GM18517 (cell line): ENCODE results near the gene CST9L.
"Not testable (repeated sequence)": the region's sequence is repeated elsewhere in the genome, so short reads cannot be mapped to it uniquely, and the experiment has no call there.

Source experiments
- ATAC-seq: cut with Tn5 transposase; IDR thresholded peaks from one replicate; pipeline ENCODE4 v1.9.1; 2021; ENCODE audit warnings: mild to moderate bottlenecking, moderate library complexity; ENCODE audit not compliant: unreplicated experiment

Gene CST9L

DNA sequence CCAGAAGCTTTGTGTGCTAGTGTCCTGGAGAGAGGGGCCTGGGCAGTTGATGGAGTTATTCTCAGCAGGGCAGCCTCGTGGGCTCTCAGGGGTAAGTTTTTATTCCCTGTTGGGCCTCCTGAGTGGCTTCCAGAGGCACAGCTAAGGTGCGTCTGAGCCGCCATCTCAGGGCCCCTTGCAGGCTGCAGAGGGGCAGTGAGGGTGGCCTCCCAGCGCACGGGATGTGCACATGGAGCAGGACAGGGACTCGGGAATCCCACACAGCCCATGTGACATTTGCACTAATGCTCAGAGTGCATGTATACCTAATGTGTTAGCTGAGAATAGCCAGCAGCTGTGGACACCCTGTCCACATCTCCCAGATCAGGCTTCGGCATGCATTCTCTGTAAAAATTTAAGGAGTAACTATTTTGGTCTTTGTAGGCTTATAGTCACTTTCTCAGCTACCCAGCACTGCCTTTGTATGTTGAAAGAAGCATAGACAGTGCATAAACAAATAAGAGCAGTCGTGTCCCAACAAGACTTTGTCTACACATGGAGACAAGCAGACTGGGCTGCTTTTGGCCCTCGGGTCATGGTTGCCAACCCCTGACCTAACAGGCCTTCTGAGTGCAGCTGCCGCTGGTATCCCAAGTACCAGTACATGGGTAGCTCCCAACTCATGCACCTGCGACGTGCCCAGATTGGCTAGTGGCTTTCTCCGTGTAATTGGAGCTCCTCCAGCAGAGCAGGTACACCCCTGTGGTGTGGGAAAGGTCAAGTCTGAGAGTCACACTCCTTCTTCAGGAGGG lies 18.6 kb upstream of the CST9L start:
- no peak for ATAC-seq

DNA sequence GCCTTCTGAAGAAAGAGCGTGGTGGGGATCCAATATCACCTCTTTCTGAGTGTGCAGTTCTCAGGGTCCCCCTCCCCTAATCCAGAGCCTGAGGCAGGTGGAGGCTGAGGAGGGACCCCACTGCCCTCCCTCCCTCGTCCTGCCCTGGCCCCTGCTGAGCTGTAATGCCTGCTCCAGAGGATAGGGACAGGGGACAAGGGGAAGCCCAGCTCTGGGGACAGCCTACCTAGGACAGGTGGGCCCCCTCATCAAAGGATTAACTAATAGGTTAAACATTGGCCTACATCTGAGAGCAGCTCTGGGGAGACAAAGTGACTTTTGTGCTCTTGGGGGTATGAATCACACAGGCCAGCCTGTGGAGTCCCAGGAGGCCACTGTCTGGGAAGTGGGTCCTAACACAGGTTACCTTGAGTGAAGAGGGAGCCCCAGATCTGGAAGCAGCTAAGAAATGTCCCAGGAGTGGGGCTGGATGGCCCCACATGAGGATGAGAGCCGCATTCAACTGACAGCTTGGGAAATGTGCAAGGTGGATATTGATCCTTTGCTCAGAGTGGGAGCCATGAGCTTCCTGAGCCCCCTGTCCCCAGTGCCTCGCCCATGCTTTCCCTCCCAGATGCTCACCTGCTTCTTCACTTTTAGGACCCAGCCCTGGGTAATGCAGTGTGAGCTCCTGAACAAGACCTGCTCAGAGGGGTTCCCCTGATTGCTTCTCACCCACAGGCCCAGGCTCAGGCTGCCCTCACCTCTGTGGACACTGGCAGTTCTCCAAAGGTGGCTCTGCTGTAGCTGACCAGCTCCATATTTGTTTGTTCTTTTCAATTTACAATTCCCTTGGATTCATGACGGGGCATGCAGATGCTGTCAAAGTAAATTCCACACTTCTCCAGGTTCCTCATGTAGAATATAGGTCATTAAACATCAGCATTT lies 17.8 kb upstream of the CST9L start:
- ATAC-seq, result no peak

DNA sequence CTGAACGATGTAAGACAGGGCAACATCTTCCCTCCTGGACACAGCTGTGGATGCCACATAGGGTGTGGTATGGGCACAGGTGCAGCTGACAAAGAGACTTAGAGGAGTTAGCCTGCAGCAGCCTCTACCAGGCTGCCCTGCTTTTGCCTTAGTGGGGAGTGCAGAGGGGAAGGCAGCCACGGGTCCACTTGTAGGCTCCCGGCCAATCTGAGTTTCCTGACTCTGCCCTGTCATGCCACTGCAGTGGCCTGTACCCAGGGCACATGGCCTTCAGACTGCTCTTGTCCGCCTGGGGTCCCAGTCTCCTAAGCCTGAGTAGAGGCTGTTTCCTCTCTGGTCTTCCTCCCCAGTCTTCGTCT lies 17.1 kb upstream of the CST9L start:
- no peak for ATAC-seq

DNA sequence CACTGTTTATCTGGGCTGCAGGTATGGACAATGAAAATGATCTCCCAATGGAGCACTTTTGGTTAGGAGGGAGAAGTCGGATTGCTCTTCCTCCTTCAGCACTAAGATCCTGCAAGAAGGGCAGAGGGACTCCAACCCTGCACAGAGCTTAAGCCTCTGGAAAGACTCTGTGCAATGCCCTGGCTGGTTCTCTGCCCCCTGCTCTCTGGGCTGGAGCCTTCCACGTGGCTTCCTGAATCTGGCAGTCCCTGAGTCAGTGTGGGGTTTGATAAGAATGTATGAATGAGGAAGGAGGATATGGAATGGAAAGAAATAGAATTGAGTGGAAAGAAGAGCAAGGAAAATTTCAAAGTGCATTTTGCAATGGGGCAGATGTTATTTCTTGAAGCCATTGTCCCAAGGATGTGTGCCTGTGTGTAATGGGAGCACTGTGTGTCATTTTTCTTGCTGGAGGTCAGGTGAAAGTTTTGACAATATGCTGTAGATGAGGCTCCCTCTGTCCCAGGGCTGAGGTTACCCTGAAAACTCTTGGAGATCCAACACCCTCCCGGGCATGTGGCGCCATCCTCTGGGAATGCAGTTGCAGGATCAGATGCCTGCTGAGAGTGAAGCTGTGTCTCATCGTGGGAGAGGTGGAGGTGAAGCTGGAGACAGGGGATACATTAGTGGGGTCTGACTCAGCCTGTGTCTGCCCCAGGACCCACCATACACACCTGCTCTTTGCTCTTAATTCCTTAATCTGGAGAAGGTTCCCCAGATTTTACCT lies 16.3 kb upstream of the CST9L start:
- no peak for ATAC-seq

DNA sequence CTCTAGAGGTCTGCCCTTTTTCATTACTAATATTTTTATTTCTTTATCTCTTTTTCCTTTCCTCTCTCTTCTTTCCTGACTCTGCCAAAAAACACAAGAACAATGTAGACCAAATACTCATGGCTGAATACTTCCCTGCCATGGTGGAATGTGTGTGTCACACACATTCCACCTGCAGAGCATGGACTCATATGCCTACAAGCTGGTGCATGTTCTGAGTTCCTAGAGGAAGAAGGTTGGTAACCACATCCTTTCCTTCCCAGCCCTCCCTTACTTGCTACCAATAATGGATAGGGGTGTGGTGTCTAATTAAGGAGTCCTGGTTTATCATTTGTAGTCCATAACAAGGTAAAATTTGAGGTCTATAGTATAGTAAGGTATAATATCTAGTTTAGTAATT lies 15.2 kb upstream of the CST9L start:
- no peak for ATAC-seq

DNA sequence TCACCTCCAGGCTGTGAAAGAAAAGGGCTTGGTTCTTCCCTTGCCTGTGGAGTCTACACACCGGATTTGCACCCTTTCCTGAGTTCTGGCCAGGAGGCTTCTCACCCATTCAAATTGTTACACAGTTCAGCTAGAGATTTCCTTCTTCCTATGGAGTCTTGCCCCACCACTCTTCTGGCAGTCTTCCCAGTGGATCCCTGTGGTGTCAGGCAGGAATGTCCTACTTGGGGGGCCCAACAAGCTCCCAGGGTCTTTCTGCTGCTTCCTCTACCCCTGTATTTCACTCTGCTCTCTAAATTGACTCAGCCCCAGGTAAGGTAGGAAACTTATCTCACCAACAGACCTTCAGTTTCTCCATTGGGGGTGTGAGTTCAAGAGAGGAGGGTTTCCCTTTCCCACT lies 14.0 kb upstream of the CST9L start:
- ATAC-seq, result no peak

DNA sequence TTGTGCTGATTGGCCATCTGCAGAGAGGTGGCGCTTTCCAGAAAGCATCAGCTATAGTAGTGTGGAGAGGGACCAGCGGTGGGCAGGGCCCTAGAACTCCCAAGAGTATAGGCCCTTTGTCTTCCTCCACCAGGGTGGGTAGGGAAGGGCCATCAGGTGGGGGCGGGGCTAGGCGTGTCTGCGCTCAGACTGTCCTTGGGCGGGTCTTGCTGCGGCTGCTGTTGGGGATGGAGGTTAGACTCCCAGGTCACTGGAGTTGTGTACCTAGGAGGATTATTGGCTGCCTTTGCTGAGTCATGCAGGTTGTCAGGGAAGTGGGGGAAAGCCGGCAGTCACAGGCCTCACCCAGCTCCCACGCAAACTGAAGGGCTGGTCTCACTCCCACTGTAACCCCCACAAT lies 13.5 kb upstream of the CST9L start:
- not testable (repeated sequence) for ATAC-seq

DNA sequence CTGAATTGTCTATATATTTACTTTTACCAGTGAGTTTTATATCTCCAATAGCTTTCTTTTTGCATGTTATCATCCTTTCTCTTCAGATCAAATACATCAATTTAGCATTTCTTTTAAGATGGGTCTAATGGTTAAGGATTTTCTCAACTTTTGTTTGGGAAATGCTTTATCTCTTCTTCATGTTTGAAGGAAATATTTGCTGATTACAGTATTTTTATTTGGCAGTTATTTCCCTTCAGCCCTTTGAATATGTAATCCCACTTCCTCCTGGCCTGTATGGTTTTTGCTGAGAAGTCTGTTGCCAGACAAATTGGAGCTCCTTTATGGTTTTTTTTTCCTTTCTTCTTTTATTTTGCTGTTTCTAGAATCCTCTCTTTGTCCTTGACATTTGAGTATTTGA lies 6.7 kb upstream of the CST9L start:
- ATAC-seq, result no peak

DNA sequence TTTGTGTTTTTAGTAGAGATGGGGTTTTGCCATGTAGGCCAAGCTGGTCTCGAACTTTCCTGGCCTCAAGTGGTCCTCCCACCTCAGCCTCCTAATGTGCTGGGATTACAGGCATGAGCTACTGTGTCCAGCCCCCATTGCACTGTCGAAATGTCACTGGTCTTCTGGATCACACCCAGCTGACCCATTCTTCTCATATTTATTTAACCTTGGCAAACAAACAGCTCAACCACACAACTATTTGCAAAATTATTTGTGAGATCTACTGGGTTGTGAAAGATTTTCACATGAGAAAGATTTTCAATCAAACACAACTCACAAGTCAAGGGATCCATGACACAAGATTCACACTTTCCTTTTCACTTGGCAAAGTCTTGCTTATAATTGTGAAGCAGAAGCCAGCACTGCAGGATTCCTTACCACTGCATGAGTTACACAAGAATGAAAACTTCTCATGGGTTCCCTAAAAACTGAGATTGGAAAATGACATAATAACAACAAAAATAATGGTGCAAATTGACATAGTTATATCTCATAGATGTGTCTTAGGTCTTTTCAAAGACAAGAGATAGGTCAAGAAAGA lies 2.0 kb upstream of the CST9L start:
- ATAC-seq, result no peak

DNA sequence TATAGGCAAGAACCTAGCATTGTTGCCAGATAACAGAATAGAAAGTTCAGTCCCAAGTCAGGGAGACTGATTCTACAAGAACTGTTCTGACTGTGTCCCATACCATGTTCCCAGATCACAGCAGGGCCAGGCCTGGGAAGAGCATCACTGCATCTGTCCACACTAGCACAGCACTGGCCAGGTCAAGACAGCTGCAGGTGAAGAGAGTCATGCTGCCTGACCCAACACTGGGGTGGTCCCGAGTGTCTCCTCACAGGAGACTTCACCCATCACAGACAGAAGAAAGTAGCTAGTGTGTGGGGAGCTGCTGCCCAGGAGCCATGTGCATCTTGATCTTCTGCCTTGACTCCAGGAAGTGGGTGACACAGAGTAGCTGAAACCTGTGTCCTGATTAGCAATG lies 1.3 kb upstream of the CST9L start:
- no peak for ATAC-seq

DNA sequence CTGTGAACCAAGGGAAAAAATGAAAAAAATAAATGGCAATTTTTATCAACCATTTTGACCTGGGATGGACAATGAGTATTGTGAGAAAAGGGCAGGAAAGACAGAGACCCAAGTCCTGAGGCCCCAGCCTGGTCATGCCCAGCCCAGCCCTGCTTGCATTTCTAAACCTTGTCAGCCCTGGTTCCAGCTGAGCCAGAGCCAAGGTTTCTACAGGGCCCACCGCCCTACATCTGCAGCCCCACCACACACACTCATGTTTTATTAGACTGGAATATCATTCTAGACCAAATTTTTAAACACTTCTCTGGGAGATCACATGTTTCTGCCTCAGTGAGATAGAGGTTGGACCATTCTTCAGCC lies 667 bp upstream of the CST9L start:
- ATAC-seq, result no peak

DNA sequence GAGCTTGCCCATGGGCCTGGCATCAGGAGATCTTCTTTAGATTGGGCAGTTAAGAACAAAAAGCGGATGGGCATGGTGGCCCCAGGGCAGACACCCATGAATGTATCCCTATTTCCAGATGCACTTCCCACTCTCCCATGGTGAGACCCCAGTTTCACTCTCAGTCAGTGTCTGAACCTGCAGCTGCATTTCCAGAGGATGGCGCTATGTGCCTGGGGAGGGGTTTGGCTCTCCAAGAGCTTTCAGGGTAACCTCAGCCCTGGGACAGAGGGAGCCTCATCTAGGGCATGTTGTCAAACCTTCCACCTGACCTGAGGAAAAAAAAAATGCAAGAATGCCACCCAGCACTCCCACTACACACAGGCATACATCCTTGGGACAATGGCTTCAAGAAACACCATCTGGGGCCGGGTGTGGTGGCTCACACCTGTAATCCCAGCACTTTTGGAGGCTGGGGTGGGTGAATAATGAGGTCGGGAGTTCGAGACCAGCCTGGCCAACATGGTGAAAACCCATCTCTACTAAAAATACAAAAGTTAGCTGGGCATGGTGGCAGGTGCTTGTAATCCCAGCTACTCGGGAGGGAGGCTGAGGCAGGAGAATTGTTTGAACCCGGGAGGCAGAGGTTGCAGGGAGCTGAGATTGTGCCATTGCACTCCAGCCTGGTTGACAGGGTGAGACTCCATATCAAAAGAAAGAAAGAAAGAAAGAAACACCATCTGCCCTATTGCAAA lies 1.9 kb downstream of the CST9L start:
- ATAC-seq, result no peak

DNA sequence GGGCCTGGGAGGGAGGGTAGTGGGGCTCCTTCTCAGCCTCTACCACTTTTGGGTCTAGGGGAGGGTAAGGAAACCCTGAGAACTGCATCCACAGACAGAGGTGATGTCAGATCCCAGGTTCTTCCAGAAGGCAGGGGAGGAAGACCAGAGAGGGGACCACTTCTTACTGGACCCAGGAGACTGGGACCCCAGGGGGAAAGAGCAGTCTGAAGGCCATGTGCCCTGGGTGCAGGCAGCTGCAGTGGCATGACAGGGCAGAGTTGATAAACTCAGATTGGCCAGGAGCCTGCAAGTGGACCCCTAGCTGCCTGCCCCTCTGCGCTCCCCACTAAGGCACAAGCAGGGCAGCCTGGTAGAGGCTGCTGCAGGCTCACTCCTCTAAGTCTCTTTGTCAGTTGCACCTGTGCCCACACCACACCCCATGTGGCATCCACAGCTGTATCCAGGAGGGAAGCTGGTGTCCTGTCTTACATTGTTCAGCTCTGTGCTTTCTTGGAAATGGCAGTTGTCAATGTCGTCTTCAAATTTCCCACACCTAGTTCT lies 2.7 kb downstream of the CST9L start:
- ATAC-seq, result no peak

DNA sequence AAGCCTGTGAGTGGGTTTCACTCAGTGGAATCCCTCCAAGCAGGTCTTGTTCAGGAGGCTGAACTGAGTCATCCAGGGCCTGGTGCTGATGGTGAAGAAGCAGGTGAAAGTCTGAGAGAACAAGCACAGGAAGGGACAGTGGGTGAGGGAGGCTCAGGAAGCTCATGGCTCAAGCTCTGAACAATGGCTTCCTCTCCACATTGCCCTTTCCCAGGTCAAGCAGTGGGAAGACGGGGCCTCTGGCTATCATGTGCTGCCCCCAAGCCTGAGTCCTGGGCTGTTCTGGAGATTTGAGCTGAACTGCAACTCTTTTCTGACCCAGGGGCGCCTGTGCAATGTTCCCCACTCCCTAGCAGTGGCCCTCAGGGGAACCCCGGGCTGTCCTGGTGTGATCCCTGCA lies 3.4 kb downstream of the CST9L start:
- ATAC-seq, result no peak

DNA sequence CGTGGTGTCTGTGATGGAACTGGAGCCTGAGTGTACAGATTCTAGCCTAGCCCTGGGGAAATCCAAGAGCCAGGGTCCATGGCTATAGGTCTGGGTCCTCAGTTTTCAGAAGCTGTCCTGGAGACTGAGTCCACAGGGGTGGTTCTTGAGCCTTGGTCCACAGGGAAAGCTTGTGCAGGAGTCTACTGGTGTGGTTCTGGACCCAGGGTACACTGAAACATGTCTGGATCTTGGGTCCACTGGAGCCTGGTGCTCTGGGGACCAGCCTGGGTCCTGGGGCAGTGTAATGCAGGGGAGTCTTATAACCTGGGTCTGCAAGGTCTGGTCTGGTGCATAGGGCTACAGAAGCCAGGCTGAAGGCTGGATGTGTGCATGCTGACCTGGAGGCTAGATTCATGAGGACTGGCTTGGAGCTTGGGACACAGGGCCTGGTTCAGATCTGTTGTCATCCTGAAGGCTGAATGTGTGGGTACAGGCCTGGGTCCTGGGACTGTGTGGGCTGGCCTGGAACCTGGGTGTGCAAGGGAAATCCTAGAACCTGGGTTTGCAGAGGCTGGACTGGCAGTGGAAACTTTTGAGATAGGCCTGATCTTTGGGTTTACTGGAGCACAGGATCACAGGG lies 5.5 kb downstream of the CST9L start:
- no peak for ATAC-seq

DNA sequence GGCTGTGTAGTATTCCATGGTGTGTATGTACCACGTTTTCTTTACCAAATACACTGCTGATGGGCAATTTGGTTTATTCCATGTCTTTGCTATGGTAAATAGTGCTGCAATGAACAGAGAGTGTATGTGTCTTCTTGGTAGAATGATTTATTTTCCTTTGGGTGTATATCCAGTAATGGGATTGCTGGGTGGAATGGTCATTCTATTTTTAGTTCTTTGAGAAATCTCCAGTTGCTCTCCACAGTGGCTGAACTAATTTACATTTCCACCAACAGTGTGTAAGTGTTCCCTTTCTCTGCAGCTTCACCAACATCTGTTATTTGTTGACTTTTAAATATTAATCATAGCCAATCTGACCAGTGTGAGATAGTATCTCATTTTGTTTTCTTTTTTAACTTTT lies 13.9 kb downstream of the CST9L start:
- ATAC-seq, result no peak

DNA sequence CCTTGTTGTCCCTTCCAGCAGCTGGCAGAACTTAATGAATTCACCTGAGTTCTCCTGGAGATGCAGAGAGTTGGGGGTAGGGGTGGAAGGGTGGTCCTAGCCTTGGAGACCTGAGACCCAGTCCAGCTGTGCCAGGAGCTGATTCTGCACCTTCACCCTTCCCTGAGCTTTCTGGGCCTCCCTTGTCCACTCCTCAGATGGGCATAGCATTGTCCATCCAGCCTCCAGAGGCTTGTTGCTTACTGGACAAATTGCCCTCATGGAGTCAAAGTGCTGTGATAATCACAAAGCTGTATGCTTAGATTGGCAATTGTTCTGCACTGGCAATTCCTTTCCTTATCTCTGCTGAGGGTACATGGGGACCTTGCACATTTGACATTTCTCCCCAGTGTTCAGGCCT lies 16.5 kb downstream of the CST9L start:
- ATAC-seq, result no peak

DNA sequence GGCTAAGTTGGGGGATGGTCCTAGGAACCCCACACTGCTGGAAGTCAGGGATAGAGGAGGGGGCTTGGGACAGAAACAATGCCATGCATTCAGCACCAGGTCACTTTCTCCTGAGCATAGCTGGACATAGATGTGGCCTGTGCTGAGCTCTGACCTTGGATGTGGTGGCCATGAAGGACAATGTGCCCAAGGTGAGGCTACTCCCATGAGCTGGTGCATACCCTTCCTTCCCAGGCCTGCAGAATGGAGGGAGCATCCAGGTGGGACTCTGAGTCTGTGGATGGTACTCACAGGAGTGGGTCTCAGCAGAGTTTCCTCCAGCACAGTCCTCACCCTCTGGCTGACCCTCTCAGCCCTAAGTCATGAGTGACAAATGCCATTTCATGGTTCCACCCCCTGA lies 16.9 kb downstream of the CST9L start:
- no peak for ATAC-seq

DNA sequence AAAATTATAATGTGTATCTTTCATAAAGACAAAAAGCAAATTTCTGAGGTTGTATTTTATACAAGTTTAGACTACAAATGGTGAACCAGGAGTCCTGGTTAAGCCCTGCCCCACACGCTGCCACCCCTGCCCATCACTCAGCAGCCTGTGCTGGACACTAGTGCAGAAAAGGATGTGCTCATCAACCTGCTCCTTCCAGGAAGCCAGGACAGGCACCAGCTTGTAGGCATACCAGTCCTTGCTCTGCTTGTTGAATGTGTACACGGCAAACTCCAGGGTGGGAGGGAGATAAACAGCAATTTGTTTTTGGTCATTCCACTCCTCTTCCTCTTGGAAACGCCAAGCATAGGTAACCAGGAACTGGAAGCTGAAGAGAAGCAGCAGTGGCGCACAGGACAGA lies 18.1 kb downstream of the CST9L start:
- ATAC-seq, result no peak

DNA sequence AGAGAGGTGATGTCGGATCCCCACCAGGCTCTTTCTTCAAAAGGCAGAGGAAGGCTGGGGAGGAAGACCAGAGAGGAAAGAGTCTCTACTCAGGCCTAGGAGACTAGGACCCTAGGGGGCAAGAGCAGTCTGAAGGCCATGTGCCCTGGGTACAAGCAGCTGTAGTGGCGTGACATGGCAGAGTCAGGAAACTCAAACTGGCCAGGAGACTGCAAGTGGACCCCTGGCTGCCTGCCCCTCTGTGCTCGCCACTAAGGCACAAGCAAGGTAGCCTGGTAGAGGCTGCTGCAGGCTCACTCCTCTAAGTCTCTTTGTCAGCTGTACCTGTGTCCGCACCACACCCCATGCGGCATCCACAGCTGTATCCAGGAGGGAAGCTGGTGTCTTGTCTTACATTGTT lies 19.9 kb downstream of the CST9L start:
- no peak for ATAC-seq
